Right cardiac atrium (tissue), 5 donors: ENCODE measurements around the gene CEP164. TPM values are rescaled to one million over a fixed set of nuclear protein-coding genes. Genes with fewer than 3 reads are reported as not detected.
"Not testable (repeated sequence)": the region's sequence is repeated elsewhere in the genome, so short reads cannot be mapped to it uniquely, and the experiment has no call there.

Experiments used
- ATAC-seq, 2 donors: fragments of 200-7000 bp; cut with Tn5 transposase; one replicate each; pipeline versions ENCODE4 v1.8.0 to v1.9.1; 2020; ENCODE audit warnings: moderate library complexity in 2 of 2, mild to moderate bottlenecking in 1 of 2
- DNase-seq, 3 donors: peaks; one replicate each; pipeline ENCODE4 v3.0.0-alpha.2; 2020
- H3K27ac ChIP-seq: one replicate; pipeline ENCODE4 v1.5.1; 2013; ENCODE audit warnings: mild to moderate bottlenecking, low read length, control low read depth, moderate library complexity
- H3K27me3 ChIP-seq: one replicate; pipeline ENCODE4 v1.6.1; 2013; ENCODE audit not compliant: control insufficient read depth, insufficient read depth
- H3K4me1 ChIP-seq: one replicate; pipeline ENCODE4 v1.6.1; 2013; ENCODE audit warnings: low read length; ENCODE audit not compliant: control insufficient read depth, insufficient read depth
- H3K4me3 ChIP-seq: one replicate; pipeline ENCODE4 v1.5.1; 2013; ENCODE audit warnings: low read length, control low read depth
- H3K9me3 ChIP-seq: one replicate; pipeline ENCODE4 v1.6.1; 2013; ENCODE audit warnings: low read length; ENCODE audit not compliant: control insufficient read depth
- WGBS: extraction: QIAGEN DNeasy Blood & Tissue Kit; methylation state at CpG from one replicate; pipeline ENCODE4 v1.1.7; 2013; 5-methylcytosine and 5-hydroxymethylcytosine counted together
- intact Hi-C, 4 donors: fragments of 100-400 bp; cut with DNase I; formaldehyde crosslinking; loops; one replicate each; pipeline versions ENCODE4 v1.11.0 to v1.14.0; 2022 to 2023
- polyA plus RNA-seq: library from polyadenylated mRNA; stranded (reverse); fragments of 200-250 nt; gene quantifications from one replicate; pipeline ENCODE4 v1.2.3, GENCODE V29; 2013
- total RNA-seq, 4 donors: library from RNA; stranded (reverse); fragmentation: NEBNext Ultra II Directional; extraction: Animal tissue kit (Norgen Biotek cat#: 25700); gene quantifications; one replicate each; pipeline ENCODE4 v1.2.1, GENCODE V29; 2021
- donor health status: healthy with polysubstance abuse.
- donor health status: DM: no; HTN: yes; CAD: no.
- donor health status: DM: no; HTN: no; CAD: no.
- donor health status: DM: no; HTN: yes; CAD: no; lungs with severe emphysema.
- donor health status: DM: yes; HTN: yes; CAD: no.

The CEP164 gene
- total and polyA plus RNA-seq, 5 donors = 7.9 to 10.6 (median 9.0) TPM

GRCh38 chr11:117443266-117444186, 115.9 kb downstream of the CEP164 start:
- no peaks in the 10 kb centered on the region for H3K9me3 ChIP-seq
- H3K27me3 ChIP-seq = no peaks in the 10 kb centered on the region
- H3K27ac ChIP-seq = no peak overlapping the region
- no peaks in the 10 kb centered on the region for H3K4me1 ChIP-seq
- no peak overlapping the region for H3K4me3 ChIP-seq
- ATAC-seq = peak; percentile 85 to 86
- 42% methylated on average over 38 of the region's 38 CpGs for WGBS
- DNase-seq = peak; percentile 67 to 88 (median 87)
- intact Hi-C loops = loop anchor here (5.0 kb wide), 1 partner anchor 364 kb away; no protein-coding TSS in a partner anchor

GRCh38 chr11:117444256-117444655, 116.6 kb downstream of the CEP164 start:
- intact Hi-C loops = loop anchor here (5.0 kb wide), 1 partner anchor 363 kb away; no protein-coding TSS in a partner anchor
- no peak overlapping the region for H3K4me3 ChIP-seq
- H3K4me1 ChIP-seq = no peaks in the 10 kb centered on the region
- H3K9me3 ChIP-seq = no peaks in the 10 kb centered on the region
- DNase-seq = no peak
- ATAC-seq = no peak
- H3K27ac ChIP-seq = no peak overlapping the region
- no peaks in the 10 kb centered on the region for H3K27me3 ChIP-seq
- 63% methylated on average over 8 of the region's 8 CpGs for WGBS

GRCh38 chr11:117444711-117445658, 117.3 kb downstream of the CEP164 start:
- H3K9me3 ChIP-seq = no peaks in the 10 kb centered on the region
- WGBS = 56% methylated on average over 17 of the region's 17 CpGs
- DNase-seq (no peak), ATAC-seq (peak; percentile 50 to 59)
- no peaks in the 10 kb centered on the region for H3K4me1 ChIP-seq
- H3K27me3 ChIP-seq = no peaks in the 10 kb centered on the region
- H3K4me3 ChIP-seq = no peak overlapping the region
- intact Hi-C loops = loop anchor here (5.0 kb wide), 1 partner anchor 362 kb away; no protein-coding TSS in a partner anchor
- no peak overlapping the region for H3K27ac ChIP-seq

GRCh38 chr11:117449111-117449693, 121.5 kb downstream of the CEP164 start:
- Histone ChIP-seq H3K27me3 (no peaks in the 10 kb centered on the region), H3K4me3 (no peak overlapping the region), H3K27ac (no peak overlapping the region), H3K4me1 (no peaks in the 10 kb centered on the region), H3K9me3 (no peaks in the 10 kb centered on the region)
- DNase-seq (no peak), ATAC-seq (no peak)
- WGBS = 88% methylated on average over 9 of the region's 9 CpGs
- intact Hi-C loops = no loop called here

GRCh38 chr11:117453886-117454563, 126.4 kb downstream of the CEP164 start:
- 96% methylated on average over 6 of the region's 6 CpGs for WGBS
- Histone ChIP-seq H3K27me3 (no peaks in the 10 kb centered on the region), H3K9me3 (no peaks in the 10 kb centered on the region), H3K4me3 (no peak overlapping the region), H3K27ac (no peak overlapping the region), H3K4me1 (no peaks in the 10 kb centered on the region)
- no peak for DNase-seq
- intact Hi-C loops = no loop called here
- no peak for ATAC-seq

- no peak overlapping the region for H3K27ac ChIP-seq
- no peak overlapping the region for H3K4me3 ChIP-seq
- intact Hi-C loops = no loop called here
- H3K4me1 ChIP-seq = no peaks in the 10 kb centered on the region
- DNase-seq = no peak
- 81% methylated on average over 1 of the region's 1 CpG for WGBS
- no peak for ATAC-seq
- no peaks in the 10 kb centered on the region for H3K27me3 ChIP-seq
- H3K9me3 ChIP-seq = no peaks in the 10 kb centered on the region
Measured at GRCh38 chr11:117454564-117454917, 126.9 kb downstream of the CEP164 start.

GRCh38 chr11:117456027-117456720, 128.5 kb downstream of the CEP164 start:
- Histone ChIP-seq H3K4me1 (no peaks in the 10 kb centered on the region), H3K9me3 (no peaks in the 10 kb centered on the region), H3K27ac (no peak overlapping the region), H3K4me3 (no peak overlapping the region), H3K27me3 (no peaks in the 10 kb centered on the region)
- ATAC-seq (no peak), DNase-seq (no peak)
- 86% methylated on average over 7 of the region's 7 CpGs for WGBS
- intact Hi-C loops = no loop called here

- DNase-seq, H3K4me3 ChIP-seq, ATAC-seq, H3K9me3 ChIP-seq, H3K27me3 ChIP-seq, intact Hi-C loops, H3K4me1 ChIP-seq, H3K27ac ChIP-seq: not testable (repeated sequence)
- WGBS = 92% methylated on average over 8 of the region's 8 CpGs
Measured at GRCh38 chr11:117456721-117457029, 129.0 kb downstream of the CEP164 start.

- Histone ChIP-seq H3K27ac (no peak overlapping the region), H3K9me3 (no peaks in the 10 kb centered on the region), H3K27me3 (no peaks in the 10 kb centered on the region), H3K4me3 (no peak overlapping the region), H3K4me1 (no peaks in the 10 kb centered on the region)
- WGBS = 88% methylated on average over 15 of the region's 15 CpGs
- DNase-seq (no peak), ATAC-seq (no peak)
- intact Hi-C loops = no loop called here
Measured at GRCh38 chr11:117457031-117457785, 129.6 kb downstream of the CEP164 start.
